Measurements from ENCODE around the gene C4orf33.
"Not testable (repeated sequence)": the region's sequence is repeated elsewhere in the genome, so short reads cannot be mapped to it uniquely, and the experiment has no call there.

The C4orf33 gene

DNA sequence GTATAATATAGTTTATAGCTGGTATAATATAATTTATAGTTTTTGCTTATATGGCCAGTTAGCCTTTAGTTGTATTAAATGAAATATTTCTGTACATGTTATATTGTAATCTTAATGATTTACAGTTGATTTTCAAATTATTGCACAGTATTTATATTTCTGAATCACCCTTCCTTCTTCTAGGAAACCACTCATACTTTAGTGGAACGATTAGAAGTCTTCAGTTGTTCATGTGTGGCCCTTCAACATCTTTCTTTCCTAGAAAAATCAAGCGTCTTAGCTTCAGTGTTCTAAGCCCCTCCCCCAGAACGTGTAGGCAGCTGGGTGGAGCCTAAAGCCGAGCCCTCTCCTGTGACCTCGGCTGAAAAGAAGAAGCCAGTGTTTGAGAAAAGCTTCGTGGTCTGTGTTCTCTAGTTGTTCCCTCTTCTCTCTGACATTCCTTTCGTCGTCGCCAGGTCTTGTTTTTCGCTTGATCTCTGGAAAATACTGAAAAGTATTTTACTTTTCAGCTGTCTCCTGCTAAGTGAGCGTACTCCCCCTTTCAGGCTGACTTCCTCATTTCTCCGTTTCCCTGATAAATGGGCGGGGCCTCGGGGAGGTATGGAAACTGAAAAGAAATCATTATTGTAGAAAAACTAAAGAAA lies at the start of gene C4orf33:
C4orf33 (plus strand) TSS at position 342 of the 644 bp plus-strand sequence. CDS start 6,459 bp downstream, outside the sequence.
- TF ChIP-seq ZFX (IDR thresholded peaks at IDR 0.05; ENCODE audit: borderline replicate concordance) (no peak), CTCF (IDR thresholded peaks at IDR 0.05) (no peak)
- peak within 1 kb of the TSS; percentile 93 for H3K27ac ChIP-seq

DNA sequence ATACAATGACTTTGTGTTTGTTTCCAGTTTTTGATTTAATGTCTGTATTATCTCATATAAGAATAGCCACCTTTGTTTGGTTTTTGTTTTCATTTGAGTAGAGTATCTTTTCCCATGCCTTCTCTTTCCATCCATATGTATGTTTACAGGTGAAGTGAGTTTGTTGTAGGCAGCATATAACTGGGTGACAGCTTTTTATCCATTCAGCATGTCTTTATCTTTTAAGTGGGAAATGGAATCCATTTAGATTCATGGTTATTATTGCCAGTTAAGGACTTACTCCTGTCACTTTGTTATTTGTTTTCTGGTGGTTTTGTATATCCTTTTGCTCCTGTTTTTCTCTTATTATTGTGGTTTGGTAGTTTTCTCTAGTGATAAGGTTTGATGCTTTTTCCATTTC lies 36.9 kb upstream of the C4orf33 start:
- TF ChIP-seq CTCF (IDR thresholded peaks at IDR 0.05) (no peak), ZFX (IDR thresholded peaks at IDR 0.05; ENCODE audit: borderline replicate concordance) (no peak)
- no peak overlapping the region for H3K27ac ChIP-seq

GRCh38 chr4:129062580-129062979 lies 33.4 kb upstream of the C4orf33 start:
- H3K27ac ChIP-seq: no peak overlapping the region
- no peak for TF ChIP-seq CTCF (IDR thresholded peaks at IDR 0.05)
- no peak for TF ChIP-seq ZFX (IDR thresholded peaks at IDR 0.05; ENCODE audit: borderline replicate concordance)

- H3K27ac ChIP-seq: no peak overlapping the region
- TF ChIP-seq CTCF (IDR thresholded peaks at IDR 0.05): no peak
Observed at GRCh38 chr4:129063640-129064039, 32.3 kb upstream of the C4orf33 start.

- no peak for TF ChIP-seq ZFX (IDR thresholded peaks at IDR 0.05; ENCODE audit: borderline replicate concordance)
- no peak for TF ChIP-seq CTCF (IDR thresholded peaks at IDR 0.05)
- no peak overlapping the region for H3K27ac ChIP-seq
Observed at GRCh38 chr4:129064717-129065116, 31.2 kb upstream of the C4orf33 start.

- H3K27ac ChIP-seq: not testable (repeated sequence)
Observed at GRCh38 chr4:129069537-129069936, 26.4 kb upstream of the C4orf33 start.

- TF ChIP-seq ZFX (IDR thresholded peaks at IDR 0.05; ENCODE audit: borderline replicate concordance): no peak
- TF ChIP-seq CTCF (IDR thresholded peaks at IDR 0.05): no peak
- H3K27ac ChIP-seq: no peak overlapping the region
Observed at GRCh38 chr4:129077326-129077725, 18.6 kb upstream of the C4orf33 start.

DNA sequence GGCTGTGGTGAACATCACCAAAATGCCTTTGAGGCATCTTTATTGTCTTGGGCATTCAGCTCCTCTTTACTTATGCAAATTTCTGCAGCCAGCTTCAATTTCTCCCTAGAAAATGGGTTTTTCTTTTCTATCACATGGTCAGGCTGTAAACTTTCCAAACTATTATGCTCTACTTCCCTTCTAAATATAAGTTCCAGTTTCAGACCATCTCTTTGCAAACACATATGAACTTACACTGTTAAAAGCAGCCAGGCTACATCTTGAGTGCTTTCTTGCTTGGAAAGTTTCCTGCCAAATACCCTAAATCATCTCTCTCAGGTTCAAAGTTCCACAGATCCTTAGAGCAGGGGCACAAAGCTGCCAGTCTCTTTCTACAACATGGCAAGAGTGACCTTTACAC lies 15.8 kb upstream of the C4orf33 start:
- no peak for TF ChIP-seq CTCF (IDR thresholded peaks at IDR 0.05)
- no peak for TF ChIP-seq ZFX (IDR thresholded peaks at IDR 0.05; ENCODE audit: borderline replicate concordance)
- no peak overlapping the region for H3K27ac ChIP-seq

Measured in 22Rv1 (cell line).